Adrenal gland (tissue), 12 donors: ENCODE data around the gene SEC16A. TPM values are rescaled to one million over a fixed set of nuclear protein-coding genes. Genes with fewer than 3 reads are reported as not detected.

Experiments used
- DNase-seq, 7 donors: peaks; one replicate each; pipeline ENCODE4 v3.0.0-alpha.2; 2019 to 2020
- H3K27ac ChIP-seq, 5 donors: fragments of 200-600 bp; sonication (generic) in 4 of 5; 1 replicate in 3 of 5; 2 replicates in 2 of 5; pipeline versions ENCODE4 v1.5.1 to v1.8.0; 2016 to 2020; ENCODE audit warnings: mild to moderate bottlenecking in 1 of 5
- H3K27me3 ChIP-seq: fragments of 200-600 bp; 2 replicates; pipeline ENCODE4 v1.8.0; 2021
- H3K36me3 ChIP-seq, 2 donors: fragments of 200-600 bp; replicated peaks in 1 of 2; 1 replicate in 1 of 2; 2 replicates in 1 of 2; pipeline versions ENCODE4 v1.5.1 to v1.8.0; 2018 to 2022
- H3K4me1 ChIP-seq, 2 donors: fragments of 200-600 bp; replicated peaks in 1 of 2; 1 replicate in 1 of 2; 2 replicates in 1 of 2; pipeline versions ENCODE4 v1.5.1 to v1.8.0; 2018 to 2021
- H3K4me3 ChIP-seq, 4 donors: fragments of 200-600 bp; sonication (generic) in 3 of 4; one replicate each; pipeline ENCODE4 v1.5.1; 2016 to 2018
- H3K9me3 ChIP-seq, 3 donors: fragments of 200-600 bp; sonication (generic) in 1 of 3; replicated peaks in 1 of 3; 1 replicate in 2 of 3; 2 replicates in 1 of 3; pipeline versions ENCODE4 v1.5.1 to v1.8.0; 2016 to 2021
- POLR2A ChIP-seq, 2 donors: fragments of 450-650 bp; IDR thresholded peaks; one replicate each; pipeline ENCODE4 v1.6.1; 2017; ENCODE audit warnings: antibody characterized with exemption in 2 of 2, mild to moderate bottlenecking in 2 of 2, moderate library complexity in 1 of 2
- WGBS, 4 donors: extraction: QIAGEN DNeasy Blood & Tissue Kit in 2 of 4; methylation state at CpG; one replicate each; pipeline versions ENCODE4 v1.1.5 to v1.1.7; 2013 to 2017; 5-methylcytosine and 5-hydroxymethylcytosine counted together
- intact Hi-C, 2 donors: fragments of 100-400 bp; cut with DNase I; formaldehyde crosslinking; loops; one replicate each; pipeline versions ENCODE4 v1.14.1 to v1.15.0; 2022 to 2023
- polyA plus RNA-seq, 3 donors: library from polyadenylated mRNA; stranded (reverse); fragments of 200-250 nt in 2 of 3; fragments of 350-450 nt in 1 of 3; fragmentation: Illumina TruSeq in 1 of 3; extraction: RNeasy Lipid Tissue Mini Kit (QIAGEN cat#74804) in 1 of 3; gene quantifications; one replicate each; pipeline ENCODE4 v1.2.3, GENCODE V29; 2013 to 2014
- total RNA-seq, 9 donors: library from RNA; depleted of rRNA in 4 of 9; stranded (reverse); fragments of >200 nt in 4 of 9; fragments of 120-200 nt in 1 of 9; fragmentation: NEBNext Ultra II Directional in 1 of 9; extraction: Animal tissue kit (Norgen Biotek cat#: 25700) in 1 of 9; gene quantifications; one replicate each; pipeline versions ENCODE4 v1.1.0 to v1.2.4, GENCODE V29; 2013 to 2023
- TF ChIP-seq, protein P1 (sequence below), 6 experiments: fragments of 450-650 bp in 4 of 6; fragments of 200-600 bp in 2 of 6; sonication (generic) in 1 of 6; IDR thresholded peaks; 1 replicate in 5 of 6; 2 replicates in 1 of 6; pipeline versions ENCODE4 v1.5.1 to v1.8.0; 2016 to 2021; ENCODE audit warnings: antibody characterized with exemption in 6 of 6, mild to moderate bottlenecking in 2 of 6, moderate library complexity in 1 of 6
- donor health status: healthy with polysubstance abuse.
- donor health status: Bipolar disorder and iron deficiency.
- donor health status: DM: yes; HTN: yes; CAD: no.
- donor health status: DM: no; HTN: no; CAD: no.
- donor health status: DM: no; HTN: no; CAD: no.
- donor health status: DM: yes; HTN: yes; CAD: no.

SEC16A gene
- total and polyA plus RNA-seq, 12 donors, result 18.8 to 107 (median 56.5) TPM

GRCh38 chr9:136497916-136498695 lies 15.3 kb upstream of the SEC16A start:
- Histone ChIP-seq H3K27ac (no peak overlapping the region), H3K36me3 (peaks cover 0 to 63% of the 10 kb centered on the region in 2 donors), H3K27me3 (no peaks in the 10 kb centered on the region), H3K4me1 (no peaks in the 10 kb centered on the region), H3K4me3 (no peak overlapping the region), H3K9me3 (no peaks in the 10 kb centered on the region)
- TF ChIP-seq POLR2A (IDR thresholded peaks at IDR 0.05), result no peak
- TF ChIP-seq, protein P1, sequence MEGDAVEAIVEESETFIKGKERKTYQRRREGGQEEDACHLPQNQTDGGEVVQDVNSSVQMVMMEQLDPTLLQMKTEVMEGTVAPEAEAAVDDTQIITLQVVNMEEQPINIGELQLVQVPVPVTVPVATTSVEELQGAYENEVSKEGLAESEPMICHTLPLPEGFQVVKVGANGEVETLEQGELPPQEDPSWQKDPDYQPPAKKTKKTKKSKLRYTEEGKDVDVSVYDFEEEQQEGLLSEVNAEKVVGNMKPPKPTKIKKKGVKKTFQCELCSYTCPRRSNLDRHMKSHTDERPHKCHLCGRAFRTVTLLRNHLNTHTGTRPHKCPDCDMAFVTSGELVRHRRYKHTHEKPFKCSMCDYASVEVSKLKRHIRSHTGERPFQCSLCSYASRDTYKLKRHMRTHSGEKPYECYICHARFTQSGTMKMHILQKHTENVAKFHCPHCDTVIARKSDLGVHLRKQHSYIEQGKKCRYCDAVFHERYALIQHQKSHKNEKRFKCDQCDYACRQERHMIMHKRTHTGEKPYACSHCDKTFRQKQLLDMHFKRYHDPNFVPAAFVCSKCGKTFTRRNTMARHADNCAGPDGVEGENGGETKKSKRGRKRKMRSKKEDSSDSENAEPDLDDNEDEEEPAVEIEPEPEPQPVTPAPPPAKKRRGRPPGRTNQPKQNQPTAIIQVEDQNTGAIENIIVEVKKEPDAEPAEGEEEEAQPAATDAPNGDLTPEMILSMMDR (IDR thresholded peaks at IDR 0.05), result no peak
- DNase-seq, result no peak
- intact Hi-C loops, result no loop called here
- 90 to 92% (median 91%) methylated on average over 12 to 28 of the region's 28 CpGs for WGBS, 4 donors

- no peak overlapping the region for H3K27ac ChIP-seq
- peaks cover 0 to 56% of the 10 kb centered on the region in 2 donors for H3K36me3 ChIP-seq
- H3K4me3 ChIP-seq, result no peak overlapping the region
- no peaks in the 10 kb centered on the region for H3K4me1 ChIP-seq
- H3K27me3 ChIP-seq, result no peaks in the 10 kb centered on the region
- no peak for TF ChIP-seq POLR2A (IDR thresholded peaks at IDR 0.05)
- TF ChIP-seq, protein P1 (IDR thresholded peaks at IDR 0.05), result no peak
- WGBS, 4 donors, result 58 to 93% (median 92%) methylated on average over 4 to 56 of the region's 56 CpGs
- no peak for DNase-seq
- no peaks in the 10 kb centered on the region for H3K9me3 ChIP-seq
- intact Hi-C loops, result no loop called here
These were observed 14.2 kb upstream of the SEC16A start for GRCh38 chr9:136496801-136497620.

- intact Hi-C loops, result no loop called here
- 85 to 90% (median 89%) methylated on average over 13 to 18 of the region's 18 CpGs for WGBS, 4 donors
- Histone ChIP-seq H3K9me3 (no peaks in the 10 kb centered on the region), H3K36me3 (peaks cover 0 to 47% of the 10 kb centered on the region in 2 donors), H3K4me3 (no peak overlapping the region), H3K27ac (no peak overlapping the region), H3K27me3 (no peaks in the 10 kb centered on the region), H3K4me1 (no peaks in the 10 kb centered on the region)
- no peak for DNase-seq
- TF ChIP-seq POLR2A (IDR thresholded peaks at IDR 0.05), result no peak
- TF ChIP-seq, protein P1 (IDR thresholded peaks at IDR 0.05), result no peak
These were observed 13.3 kb upstream of the SEC16A start for GRCh38 chr9:136496181-136496580.

DNA sequence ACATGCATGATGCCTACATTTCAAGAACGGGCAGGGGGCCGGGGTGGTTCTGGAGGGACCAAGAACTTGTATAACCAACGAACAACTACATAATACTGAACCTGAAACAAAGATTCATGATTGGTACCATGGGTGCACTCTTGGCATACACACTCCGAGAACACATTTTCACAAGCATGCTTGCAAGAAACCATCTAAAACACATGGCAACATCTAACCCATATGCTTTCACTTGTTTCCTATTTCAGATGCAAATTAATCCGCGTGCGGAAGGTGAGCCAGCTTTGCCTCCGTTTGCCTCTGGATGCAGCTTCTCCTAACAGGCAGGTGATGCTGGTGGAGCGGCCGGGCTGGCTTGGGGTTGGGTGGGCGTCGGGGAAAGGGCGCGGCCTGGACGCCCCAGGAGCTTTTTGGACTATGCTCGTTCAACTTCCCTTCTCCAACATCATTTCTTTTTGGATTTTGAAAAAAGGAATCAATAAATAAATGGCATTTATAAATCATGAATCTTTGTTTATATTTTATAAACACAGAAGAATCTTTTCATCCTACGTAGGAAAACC lies 12.5 kb upstream of the SEC16A start:
- 84 to 89% (median 86%) methylated on average over 17 of the region's 17 CpGs for WGBS, 4 donors
- H3K27ac ChIP-seq, result no peak overlapping the region
- intact Hi-C loops, result no loop called here
- TF ChIP-seq, protein P1 (IDR thresholded peaks at IDR 0.05), result no peak
- no peak for TF ChIP-seq POLR2A (IDR thresholded peaks at IDR 0.05)
- H3K4me1 ChIP-seq, result no peaks in the 10 kb centered on the region
- no peaks in the 10 kb centered on the region for H3K27me3 ChIP-seq
- H3K9me3 ChIP-seq, result no peaks in the 10 kb centered on the region
- no peak overlapping the region for H3K4me3 ChIP-seq
- H3K36me3 ChIP-seq, result peaks cover 0 to 39% of the 10 kb centered on the region in 2 donors
- no peak for DNase-seq
